Suprapubic skin (tissue), 4 donors: Measurements from ENCODE around the gene RELT. TPM values are rescaled to one million over a fixed set of nuclear protein-coding genes. Genes with fewer than 3 reads are reported as not detected.
"Not testable (repeated sequence)": the region's sequence is repeated elsewhere in the genome, so short reads cannot be mapped to it uniquely, and the experiment has no call there.

Source experiments
- DNase-seq, 2 donors: peaks; one replicate each; pipeline ENCODE4 v3.0.0-alpha.2; 2019; ENCODE audit warnings: low spot score in 2 of 2
- H3K27ac ChIP-seq: fragments of 200-600 bp; sonication (generic); one replicate; pipeline ENCODE4 v1.5.1; 2019
- H3K27me3 ChIP-seq: fragments of 200-600 bp; sonication (generic); one replicate; pipeline ENCODE4 v1.5.1; 2019
- H3K36me3 ChIP-seq: fragments of 200-600 bp; sonication (generic); one replicate; pipeline ENCODE4 v1.5.1; 2019
- H3K4me1 ChIP-seq: fragments of 200-600 bp; sonication (generic); one replicate; pipeline ENCODE4 v1.5.1; 2019
- H3K4me3 ChIP-seq: fragments of 200-600 bp; sonication (generic); one replicate; pipeline ENCODE4 v1.5.1; 2019; ENCODE audit warnings: mild to moderate bottlenecking
- H3K9me3 ChIP-seq: fragments of 200-600 bp; sonication (generic); one replicate; pipeline ENCODE4 v1.5.1; 2019
- EP300 ChIP-seq: sonication (generic); formaldehyde crosslinking; IDR thresholded peaks from one replicate; pipeline ENCODE4 v1.6.1; 2017; ENCODE audit warnings: antibody characterized with exemption
- POLR2A ChIP-seq, 2 donors: fragments of 450-650 bp; IDR thresholded peaks; one replicate each; pipeline ENCODE4 v1.6.1; 2017; ENCODE audit warnings: antibody characterized with exemption in 2 of 2, mild to moderate bottlenecking in 2 of 2, moderate library complexity in 2 of 2
- POLR2AphosphoS5 ChIP-seq, 3 donors: sonication (generic); formaldehyde crosslinking; IDR thresholded peaks; one replicate each; pipeline ENCODE4 v1.6.1; 2017; ENCODE audit warnings: antibody characterized with exemption in 3 of 3
- WGBS: methylation state at CpG from one replicate; pipeline ENCODE4 v1.1.5; 2018; 5-methylcytosine and 5-hydroxymethylcytosine counted together
- total RNA-seq, 4 donors: library from RNA; depleted of rRNA; stranded (reverse); fragments of >200 nt; gene quantifications; one replicate each; pipeline ENCODE4 v1.1.0, GENCODE V29; 2016
- TF ChIP-seq, protein P1 (sequence below), 2 donors: fragments of 200-600 bp in 1 of 2; fragments of 450-650 bp in 1 of 2; sonication (generic) in 1 of 2; IDR thresholded peaks; one replicate each; pipeline ENCODE4 v1.5.1; 2016 to 2019; ENCODE audit warnings: antibody characterized with exemption in 2 of 2, mild to moderate bottlenecking in 1 of 2, moderate library complexity in 1 of 2

RELT gene
- total RNA-seq, 4 donors from 2014 or later: 1.9 to 11.2 (median 4.2) TPM

GRCh38 chr11:73431396-73431795 lies 55.2 kb downstream of the RELT start:
- no peaks in the 10 kb centered on the region for H3K27me3 ChIP-seq
- no peak overlapping the region for H3K4me3 ChIP-seq
- H3K4me1 ChIP-seq: no peaks in the 10 kb centered on the region
- TF ChIP-seq POLR2A (IDR thresholded peaks at IDR 0.05): no peak
- TF ChIP-seq, protein P1, sequence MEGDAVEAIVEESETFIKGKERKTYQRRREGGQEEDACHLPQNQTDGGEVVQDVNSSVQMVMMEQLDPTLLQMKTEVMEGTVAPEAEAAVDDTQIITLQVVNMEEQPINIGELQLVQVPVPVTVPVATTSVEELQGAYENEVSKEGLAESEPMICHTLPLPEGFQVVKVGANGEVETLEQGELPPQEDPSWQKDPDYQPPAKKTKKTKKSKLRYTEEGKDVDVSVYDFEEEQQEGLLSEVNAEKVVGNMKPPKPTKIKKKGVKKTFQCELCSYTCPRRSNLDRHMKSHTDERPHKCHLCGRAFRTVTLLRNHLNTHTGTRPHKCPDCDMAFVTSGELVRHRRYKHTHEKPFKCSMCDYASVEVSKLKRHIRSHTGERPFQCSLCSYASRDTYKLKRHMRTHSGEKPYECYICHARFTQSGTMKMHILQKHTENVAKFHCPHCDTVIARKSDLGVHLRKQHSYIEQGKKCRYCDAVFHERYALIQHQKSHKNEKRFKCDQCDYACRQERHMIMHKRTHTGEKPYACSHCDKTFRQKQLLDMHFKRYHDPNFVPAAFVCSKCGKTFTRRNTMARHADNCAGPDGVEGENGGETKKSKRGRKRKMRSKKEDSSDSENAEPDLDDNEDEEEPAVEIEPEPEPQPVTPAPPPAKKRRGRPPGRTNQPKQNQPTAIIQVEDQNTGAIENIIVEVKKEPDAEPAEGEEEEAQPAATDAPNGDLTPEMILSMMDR (IDR thresholded peaks at IDR 0.05): no peak
- no peak for TF ChIP-seq POLR2AphosphoS5 (IDR thresholded peaks at IDR 0.05)
- no peak for TF ChIP-seq EP300
- H3K9me3 ChIP-seq: no peaks in the 10 kb centered on the region
- DNase-seq: no peak
- no peaks in the 10 kb centered on the region for H3K36me3 ChIP-seq
- no peak overlapping the region for H3K27ac ChIP-seq
- WGBS: 89% methylated on average over 5 of the region's 5 CpGs

GRCh38 chr11:73436859-73437258 lies 60.7 kb downstream of the RELT start:
- DNase-seq, H3K27me3 ChIP-seq, H3K4me1 ChIP-seq, H3K4me3 ChIP-seq, H3K27ac ChIP-seq, H3K36me3 ChIP-seq, H3K9me3 ChIP-seq: not testable (repeated sequence)
- 94% methylated on average over 4 of the region's 4 CpGs for WGBS

DNA sequence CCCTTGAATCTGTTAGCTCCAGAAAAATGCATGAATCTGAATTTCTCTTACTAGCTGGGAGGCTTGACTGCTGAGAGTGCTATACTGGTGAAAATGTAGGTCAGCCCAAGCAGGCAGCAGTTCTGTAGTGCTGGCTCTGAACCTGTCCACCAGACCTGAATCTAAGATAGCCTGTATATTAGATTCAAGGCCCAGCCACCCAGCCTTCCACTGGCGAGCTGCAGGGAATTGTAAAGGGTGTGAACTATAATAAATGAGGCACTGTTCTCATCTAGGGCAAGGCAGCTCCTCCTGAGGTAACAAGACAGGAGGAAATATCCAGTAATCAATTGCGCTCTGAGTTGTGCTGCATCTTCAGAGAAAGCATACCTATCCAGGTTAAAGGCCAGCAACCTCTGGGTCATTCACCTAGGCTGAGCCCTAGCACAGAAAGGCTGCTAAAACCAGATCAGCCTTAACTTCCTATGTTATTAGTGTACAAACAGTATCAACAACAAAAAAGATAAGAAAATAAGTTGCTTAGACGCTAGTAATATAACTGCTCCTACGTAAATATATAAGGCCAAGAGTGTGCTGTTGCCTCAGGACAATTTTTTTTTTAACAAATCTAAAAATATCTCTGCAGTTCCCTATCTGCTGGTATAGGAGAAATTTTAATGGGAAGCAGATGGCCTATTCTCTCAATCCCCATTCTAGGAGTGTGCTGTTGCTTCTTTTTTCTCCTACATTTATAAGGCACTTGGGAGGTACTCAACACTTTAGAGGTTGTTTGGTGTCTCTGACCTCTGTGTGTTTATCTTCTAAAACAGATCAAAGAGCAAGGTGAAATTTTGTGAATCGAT lies 63.0 kb downstream of the RELT start:
- TF ChIP-seq POLR2AphosphoS5 (IDR thresholded peaks at IDR 0.05): no peak
- TF ChIP-seq, protein P1 (IDR thresholded peaks at IDR 0.05): no peak
- no peak for TF ChIP-seq POLR2A (IDR thresholded peaks at IDR 0.05)
- TF ChIP-seq EP300: no peak
- no peaks in the 10 kb centered on the region for H3K9me3 ChIP-seq
- no peak for DNase-seq
- 72% methylated on average over 5 of the region's 5 CpGs for WGBS
- no peak overlapping the region for H3K27ac ChIP-seq
- H3K27me3 ChIP-seq: no peaks in the 10 kb centered on the region
- H3K36me3 ChIP-seq: no peaks in the 10 kb centered on the region
- no peaks in the 10 kb centered on the region for H3K4me1 ChIP-seq
- H3K4me3 ChIP-seq: no peak overlapping the region

- no peaks in the 10 kb centered on the region for H3K27me3 ChIP-seq
- H3K4me3 ChIP-seq: no peak overlapping the region
- H3K27ac ChIP-seq: no peak overlapping the region
- TF ChIP-seq POLR2A (IDR thresholded peaks at IDR 0.05) (no peak), POLR2AphosphoS5 (IDR thresholded peaks at IDR 0.05) (no peak), EP300 (no peak)
- TF ChIP-seq, protein P1 (IDR thresholded peaks at IDR 0.05): no peak
- no peaks in the 10 kb centered on the region for H3K36me3 ChIP-seq
- H3K4me1 ChIP-seq: no peaks in the 10 kb centered on the region
- DNase-seq: no peak
- H3K9me3 ChIP-seq: no peaks in the 10 kb centered on the region
These were observed 69.8 kb downstream of the RELT start for GRCh38 chr11:73445980-73446379.

GRCh38 chr11:73446766-73447165 lies 70.6 kb downstream of the RELT start:
- Histone ChIP-seq H3K36me3 (no peaks in the 10 kb centered on the region), H3K9me3 (no peaks in the 10 kb centered on the region), H3K4me3 (no peak overlapping the region), H3K27ac (no peak overlapping the region), H3K4me1 (no peaks in the 10 kb centered on the region), H3K27me3 (no peaks in the 10 kb centered on the region)
- no peak for DNase-seq
- TF ChIP-seq EP300 (no peak), POLR2A (IDR thresholded peaks at IDR 0.05) (no peak), POLR2AphosphoS5 (IDR thresholded peaks at IDR 0.05) (no peak)
- TF ChIP-seq, protein P1 (IDR thresholded peaks at IDR 0.05): no peak
- WGBS: 92% methylated on average over 2 of the region's 2 CpGs

Other genes with a start within 250 kb of the RELT start
- gene FCHSD2, start 234.1 kb upstream of the RELT start, total RNA-seq: 10 to 100 TPM in 1 of 4 donors, 1 to 10 TPM in 3; 5.7 to 16.8 (median 7.9) TPM
- gene P2RY2, start 158.1 kb upstream of the RELT start, total RNA-seq: 10 to 100 TPM in 3 of 4 donors, 1 to 10 TPM in 1; 5.5 to 15.9 (median 12.8) TPM
- gene P2RY6, start 104.1 kb upstream of the RELT start, total RNA-seq: under 1 TPM in 3 of 4 donors, not detected in 1; 0.38 to 0.89 (median 0.38) TPM
- gene ARHGEF17, start 68.1 kb upstream of the RELT start, total RNA-seq: 10 to 100 TPM in 2 of 4 donors, 1 to 10 TPM in 2; 8.3 to 25.0 (median 9.7) TPM
- gene FAM168A, start 221.7 kb downstream of the RELT start, total RNA-seq: 10 to 100 TPM; 17.7 to 40.1 (median 22.2) TPM